GM19328 (cell line): ENCODE data around the gene ACTL9.
"Not testable (repeated sequence)": the region's sequence is repeated elsewhere in the genome, so short reads cannot be mapped to it uniquely, and the experiment has no call there.

ENCODE experiments used
- ATAC-seq: cut with Tn5 transposase; IDR thresholded peaks from one replicate; pipeline ENCODE4 v1.9.1; 2021; ENCODE audit warnings: mild to moderate bottlenecking, moderate library complexity; ENCODE audit not compliant: unreplicated experiment

The ACTL9 gene, protein sequence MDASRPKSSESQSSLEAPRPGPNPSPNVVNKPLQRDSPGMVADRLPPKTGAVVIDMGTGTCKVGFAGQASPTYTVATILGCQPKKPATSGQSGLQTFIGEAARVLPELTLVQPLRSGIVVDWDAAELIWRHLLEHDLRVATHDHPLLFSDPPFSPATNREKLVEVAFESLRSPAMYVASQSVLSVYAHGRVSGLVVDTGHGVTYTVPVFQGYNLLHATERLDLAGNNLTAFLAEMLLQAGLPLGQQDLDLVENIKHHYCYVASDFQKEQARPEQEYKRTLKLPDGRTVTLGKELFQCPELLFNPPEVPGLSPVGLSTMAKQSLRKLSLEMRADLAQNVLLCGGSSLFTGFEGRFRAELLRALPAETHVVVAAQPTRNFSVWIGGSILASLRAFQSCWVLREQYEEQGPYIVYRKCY

GRCh38 chr19:8698433-8699063 is at the start of gene ACTL9:
Gene ACTL9, minus strand, starts transcription at chr19:8698795. Its CDS starts 94 bp downstream, at chr19:8698701.
- ATAC-seq, result no peak

DNA sequence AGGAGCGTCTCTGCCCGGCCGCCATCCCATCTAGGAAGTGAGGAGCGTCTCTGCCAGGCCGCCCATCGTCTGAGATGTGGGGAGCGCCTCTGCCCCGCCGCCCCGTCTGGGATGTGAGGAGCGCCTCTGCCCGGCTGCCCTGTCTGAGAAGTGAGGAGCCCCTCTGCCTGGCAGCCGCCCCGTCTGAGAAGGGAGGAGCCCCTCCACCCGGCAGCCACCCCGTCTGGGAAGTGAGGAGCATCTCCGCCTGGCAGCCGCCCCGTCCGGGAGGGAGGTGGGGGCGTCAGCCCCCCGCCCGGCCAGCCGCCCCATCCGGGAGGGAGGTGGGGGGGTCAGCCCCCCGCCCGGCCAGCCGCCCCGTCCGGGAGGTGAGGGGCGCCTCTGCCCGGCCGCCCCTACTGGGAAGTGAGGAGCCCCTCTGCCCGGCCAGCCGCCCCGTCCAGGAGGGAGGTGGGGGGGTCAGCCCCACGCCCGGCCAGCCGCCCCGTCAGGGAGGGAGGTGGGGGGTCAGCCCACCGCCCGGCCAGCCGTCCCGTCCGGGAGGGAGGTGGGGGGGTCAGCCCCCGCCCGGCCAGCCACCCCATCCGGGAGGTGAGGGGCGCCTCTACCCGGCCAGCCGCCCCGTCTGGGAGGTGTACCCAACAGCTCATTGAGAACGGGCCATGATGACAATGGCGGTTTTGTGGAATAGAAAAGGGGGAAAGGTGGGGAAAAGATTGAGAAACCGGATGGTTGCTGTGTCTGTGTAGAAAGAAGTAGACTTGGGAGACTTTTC is 40.9 kb upstream of the ACTL9 start:
- not testable (repeated sequence) for ATAC-seq

DNA sequence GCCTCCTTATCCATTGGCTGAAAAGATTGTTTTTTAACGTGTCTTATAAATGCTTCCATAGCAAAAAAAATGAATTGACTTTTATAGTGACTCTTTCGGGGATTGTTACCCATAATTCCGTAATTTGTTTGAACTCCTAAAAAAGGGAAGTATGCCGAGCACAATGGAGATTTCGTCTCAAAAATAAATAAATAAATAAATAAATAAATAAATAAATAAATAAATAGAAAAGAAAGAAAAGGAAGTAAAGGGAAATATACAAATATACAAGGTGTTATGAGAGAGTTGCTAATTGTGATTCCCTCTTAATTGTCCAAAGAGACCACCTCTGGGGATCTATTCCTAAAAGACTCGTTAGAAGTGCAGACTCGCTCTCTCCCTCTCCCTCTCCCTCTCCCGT is 39.8 kb upstream of the ACTL9 start:
- ATAC-seq, result no peak

DNA sequence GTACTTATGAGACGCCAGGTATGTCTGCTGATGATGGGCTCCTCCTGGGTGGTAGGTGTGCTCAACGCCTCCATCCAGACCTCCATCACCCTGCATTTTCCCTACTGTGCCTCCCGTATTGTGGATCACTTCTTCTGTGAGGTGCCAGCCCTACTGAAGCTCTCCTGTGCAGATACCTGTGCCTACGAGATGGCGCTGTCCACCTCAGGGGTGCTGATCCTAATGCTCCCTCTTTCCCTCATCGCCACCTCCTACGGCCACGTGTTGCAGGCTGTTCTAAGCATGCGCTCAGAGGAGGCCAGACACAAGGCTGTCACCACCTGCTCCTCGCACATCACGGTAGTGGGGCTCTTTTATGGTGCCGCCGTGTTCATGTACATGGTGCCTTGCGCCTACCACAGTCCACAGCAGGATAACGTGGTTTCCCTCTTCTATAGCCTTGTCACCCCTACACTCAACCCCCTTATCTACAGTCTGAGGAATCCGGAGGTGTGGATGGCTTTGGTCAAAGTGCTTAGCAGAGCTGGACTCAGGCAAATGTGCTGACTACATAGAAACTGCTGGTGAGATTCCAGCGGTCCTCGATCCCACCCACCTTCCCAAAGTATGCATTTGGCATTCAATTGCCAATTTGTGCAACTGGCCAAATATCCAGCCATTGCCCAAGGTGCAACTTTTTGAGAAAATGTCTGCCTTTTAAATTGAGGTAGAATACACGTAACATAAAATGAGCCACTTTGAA is 33.0 kb upstream of the ACTL9 start:
- no peak for ATAC-seq

DNA sequence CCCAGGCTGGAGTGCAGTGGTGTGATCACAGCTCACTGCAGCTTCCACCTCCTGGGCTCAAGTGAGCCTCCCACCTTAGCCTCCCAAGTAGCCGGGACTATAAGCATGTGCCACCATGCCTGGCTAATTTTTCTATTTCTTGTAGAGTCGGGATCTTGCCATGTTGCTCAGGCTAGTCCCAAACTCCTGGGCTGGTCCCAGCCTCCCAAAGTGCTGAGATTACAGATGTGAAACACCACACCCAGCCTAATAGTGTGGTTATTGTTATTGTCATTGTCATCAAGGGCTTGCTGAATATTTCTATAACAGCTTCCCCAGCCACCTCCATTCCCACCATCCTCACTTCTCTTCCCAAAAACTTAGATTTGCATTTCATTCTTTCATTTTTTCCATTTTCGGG is 25.7 kb upstream of the ACTL9 start:
- no peak for ATAC-seq

- no peak for ATAC-seq
These were observed 23.4 kb upstream of the ACTL9 start for GRCh38 chr19:8722032-8722431.

DNA sequence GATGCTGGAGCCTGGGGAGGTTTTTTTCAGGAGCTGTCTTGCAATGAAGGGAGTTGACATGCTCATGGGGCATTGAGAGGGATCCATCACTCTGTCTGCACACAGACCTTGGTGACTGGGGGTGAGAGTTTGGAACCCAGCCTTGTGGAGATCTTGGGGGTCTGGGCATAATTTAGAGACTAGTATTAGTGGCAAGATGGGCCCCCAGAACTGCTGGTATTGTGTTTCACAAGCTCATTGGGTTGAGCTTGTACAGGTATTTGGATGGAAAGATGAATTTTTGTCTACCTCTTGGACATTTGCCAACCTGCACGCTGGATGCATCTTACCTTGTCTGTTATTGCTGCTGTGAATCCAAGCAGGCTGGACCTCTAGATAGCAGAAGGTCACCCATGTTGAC is 22.7 kb upstream of the ACTL9 start, which contains the start of gene OR2Z1:
Gene OR2Z1, plus strand, starts transcription at position 301 of the 400 bp plus-strand sequence. CDS start 9,395 bp downstream, outside the sequence.
- no peak for ATAC-seq

DNA sequence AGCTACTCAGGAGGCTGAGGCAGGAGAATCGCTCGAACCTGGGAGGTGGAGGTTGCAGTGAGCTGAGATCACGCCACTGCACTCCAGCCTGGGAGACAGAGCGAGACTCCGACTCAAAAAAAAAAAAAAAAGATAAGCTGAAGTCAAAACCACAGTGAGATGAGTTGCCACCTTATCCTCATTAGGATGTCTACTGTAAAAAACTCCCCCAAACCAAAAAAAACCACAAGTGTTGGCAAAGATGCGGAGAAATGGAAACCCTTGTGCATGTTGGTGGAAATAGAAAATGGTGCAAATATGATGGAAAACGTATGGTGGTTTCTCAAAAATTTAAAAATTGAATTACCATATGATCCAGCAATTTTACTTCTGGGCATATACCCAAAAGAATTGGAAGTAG is 11.7 kb upstream of the ACTL9 start:
- not testable (repeated sequence) for ATAC-seq

DNA sequence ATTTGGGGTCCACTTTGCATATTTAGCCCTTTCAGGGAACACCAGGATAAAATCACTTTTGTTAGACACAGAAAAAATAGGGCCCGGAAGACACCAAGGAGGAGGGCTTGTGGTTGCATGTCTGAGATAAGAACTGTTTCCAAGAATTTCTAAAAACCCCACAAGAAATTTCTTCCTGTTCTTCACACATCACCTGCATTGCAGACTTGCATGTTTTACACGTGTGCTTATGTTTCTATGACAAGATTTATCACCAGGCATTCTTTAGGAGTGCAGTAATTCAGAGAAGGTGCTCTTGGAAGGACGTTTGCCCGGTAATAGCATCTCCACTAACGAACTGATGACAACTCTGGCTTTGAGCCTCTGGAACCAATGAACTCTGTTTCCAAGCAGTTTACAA is 7.1 kb upstream of the ACTL9 start:
- no peak for ATAC-seq

- not testable (repeated sequence) for ATAC-seq
These were observed 6.7 kb upstream of the ACTL9 start for GRCh38 chr19:8705304-8705703.

GRCh38 chr19:8703223-8703622 is 4.6 kb upstream of the ACTL9 start:
- ATAC-seq, result no peak

DNA sequence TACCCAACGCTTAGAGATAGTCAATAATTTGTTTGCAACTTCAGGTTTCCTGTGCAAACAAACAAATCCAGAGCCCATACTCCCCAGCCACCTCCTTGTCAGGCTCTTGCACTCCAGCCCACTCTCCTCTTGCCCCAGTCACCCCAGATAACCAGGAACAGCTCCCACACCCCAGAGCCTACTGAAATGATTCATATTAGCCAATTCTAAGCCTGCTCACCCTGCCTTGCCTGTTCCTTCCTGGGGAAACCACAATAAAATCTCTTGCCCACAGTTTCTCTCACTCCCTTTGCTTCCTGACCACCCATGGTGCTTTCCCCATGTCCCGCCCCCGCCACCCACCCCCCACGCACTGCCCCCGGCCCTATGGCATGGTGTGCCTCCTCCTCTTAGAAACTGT is 3.8 kb upstream of the ACTL9 start:
- no peak for ATAC-seq

DNA sequence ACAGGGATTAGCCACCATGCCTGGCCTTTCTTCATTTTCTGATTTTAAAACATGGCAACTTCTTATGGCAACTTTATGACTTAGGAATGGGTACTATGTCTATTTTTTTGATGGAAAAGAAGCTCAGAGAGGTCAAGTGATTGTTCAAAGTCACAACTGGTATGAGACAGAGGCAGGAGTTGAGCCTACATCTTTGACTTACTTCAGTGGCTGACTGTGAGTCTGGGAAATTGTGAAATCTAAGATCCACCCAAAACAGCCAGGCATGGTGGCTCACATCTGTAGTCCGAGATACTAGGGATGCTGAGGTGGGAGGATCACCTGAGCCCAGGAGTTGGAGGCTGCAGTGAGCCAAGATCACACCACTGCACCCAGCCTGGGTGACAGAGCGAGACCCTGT is 2.4 kb upstream of the ACTL9 start:
- ATAC-seq, result no peak

DNA sequence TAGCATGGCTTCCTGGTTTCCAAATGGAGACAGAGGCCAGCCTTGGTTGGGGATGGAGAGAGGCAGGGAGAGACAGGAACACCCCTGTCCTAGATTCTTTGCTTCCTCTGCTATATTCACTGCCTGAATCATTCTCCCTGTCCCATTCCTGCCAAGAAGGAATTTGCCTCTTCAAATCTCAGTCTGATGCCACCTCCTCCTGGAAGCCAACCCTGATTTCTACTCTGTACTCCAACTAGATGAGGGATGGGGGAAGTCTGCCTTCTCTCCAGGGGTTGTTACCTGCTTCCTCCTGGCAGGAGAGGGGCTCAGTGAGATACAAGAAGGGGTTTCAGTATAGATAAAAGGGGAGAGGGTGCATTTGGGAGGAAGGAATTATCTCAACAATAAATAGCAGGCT is 1.3 kb upstream of the ACTL9 start:
- ATAC-seq, result no peak

DNA sequence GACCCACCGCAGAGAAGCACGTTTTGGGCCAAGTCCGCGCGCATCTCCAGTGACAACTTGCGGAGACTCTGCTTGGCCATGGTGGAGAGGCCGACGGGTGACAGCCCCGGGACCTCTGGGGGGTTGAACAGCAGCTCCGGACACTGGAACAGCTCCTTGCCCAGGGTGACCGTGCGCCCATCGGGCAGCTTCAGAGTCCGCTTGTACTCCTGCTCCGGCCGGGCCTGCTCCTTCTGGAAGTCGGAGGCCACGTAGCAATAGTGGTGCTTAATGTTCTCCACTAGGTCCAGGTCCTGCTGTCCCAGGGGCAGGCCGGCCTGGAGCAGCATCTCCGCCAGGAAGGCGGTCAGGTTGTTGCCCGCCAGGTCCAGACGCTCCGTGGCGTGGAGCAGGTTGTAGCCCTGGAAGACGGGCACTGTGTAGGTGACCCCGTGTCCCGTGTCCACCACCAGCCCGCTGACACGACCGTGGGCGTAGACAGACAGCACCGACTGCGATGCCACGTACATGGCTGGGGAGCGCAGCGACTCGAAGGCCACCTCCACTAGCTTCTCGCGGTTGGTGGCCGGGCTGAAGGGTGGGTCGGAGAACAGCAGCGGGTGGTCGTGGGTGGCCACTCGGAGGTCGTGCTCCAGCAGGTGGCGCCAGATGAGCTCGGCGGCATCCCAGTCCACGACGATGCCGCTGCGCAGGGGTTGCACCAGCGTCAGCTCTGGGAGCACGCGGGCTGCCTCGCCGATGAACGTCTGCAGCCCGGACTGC is 743 bp downstream of the ACTL9 start:
- no peak for ATAC-seq

- no peak for ATAC-seq
These were observed 1.6 kb downstream of the ACTL9 start for GRCh38 chr19:8696993-8697392.

DNA sequence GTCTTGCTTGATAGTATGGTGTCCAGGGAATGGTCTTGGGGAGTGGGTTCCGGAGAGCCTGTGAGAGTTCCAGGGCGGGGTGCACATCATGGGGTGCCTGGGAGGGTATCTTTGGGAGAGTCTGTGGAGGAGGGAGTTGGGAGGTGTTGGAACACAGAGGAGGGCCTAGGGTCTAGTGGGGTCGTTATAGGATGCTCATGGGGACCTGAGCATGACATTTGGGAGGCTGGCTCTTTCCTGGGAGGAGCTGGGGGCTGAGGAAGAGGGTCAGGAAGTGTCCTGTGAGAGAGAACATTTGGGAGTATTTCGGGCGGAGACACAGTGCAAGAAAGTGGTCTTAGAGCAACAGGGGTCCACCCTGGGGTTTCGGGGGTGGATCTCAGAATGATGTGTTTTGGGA is 2.7 kb downstream of the ACTL9 start:
- no peak for ATAC-seq

DNA sequence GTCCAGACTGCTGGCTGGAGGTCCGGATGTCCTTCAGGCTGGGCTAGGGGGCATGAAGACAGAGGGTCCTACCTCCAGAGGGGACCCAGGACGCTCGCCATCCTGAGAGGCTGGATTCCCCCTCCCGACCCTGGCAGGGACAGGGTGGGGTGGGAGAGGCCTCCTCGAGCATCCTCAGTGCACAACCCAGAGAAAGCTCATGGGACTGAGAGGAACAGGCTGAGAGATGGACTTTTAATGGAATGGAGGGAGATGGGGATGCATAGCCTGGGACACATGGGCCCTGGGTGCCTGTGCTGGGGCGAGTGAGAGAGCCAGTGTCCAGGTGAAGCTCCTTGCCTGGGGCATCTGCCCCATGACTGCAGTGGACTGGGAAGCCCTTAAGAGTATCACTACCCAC is 3.1 kb downstream of the ACTL9 start:
- ATAC-seq, result no peak

GRCh38 chr19:8690753-8691539 is 7.6 kb downstream of the ACTL9 start:
- no peak for ATAC-seq
